Hindlimb muscle (tissue), 1 donor: ENCODE results near the gene UFSP2. TPM values are rescaled to one million over a fixed set of nuclear protein-coding genes. Genes with fewer than 3 reads are reported as not detected.
A peak's percentile ranks its signal among the peaks of the same experiment; 100 is the strongest.

Source experiments
- DNase-seq: peaks from one replicate; pipeline ENCODE4 v3.0.0-alpha.2; 2013
- polyA plus RNA-seq: library from polyadenylated mRNA; unstranded; fragments of 120-200 nt; gene quantifications from one replicate; pipeline ENCODE4 v1.2.1, GENCODE V29; 2013; ENCODE audit not compliant: insufficient read length

Gene UFSP2
- polyA plus RNA-seq, 1 donor = 48.8 TPM

DNA sequence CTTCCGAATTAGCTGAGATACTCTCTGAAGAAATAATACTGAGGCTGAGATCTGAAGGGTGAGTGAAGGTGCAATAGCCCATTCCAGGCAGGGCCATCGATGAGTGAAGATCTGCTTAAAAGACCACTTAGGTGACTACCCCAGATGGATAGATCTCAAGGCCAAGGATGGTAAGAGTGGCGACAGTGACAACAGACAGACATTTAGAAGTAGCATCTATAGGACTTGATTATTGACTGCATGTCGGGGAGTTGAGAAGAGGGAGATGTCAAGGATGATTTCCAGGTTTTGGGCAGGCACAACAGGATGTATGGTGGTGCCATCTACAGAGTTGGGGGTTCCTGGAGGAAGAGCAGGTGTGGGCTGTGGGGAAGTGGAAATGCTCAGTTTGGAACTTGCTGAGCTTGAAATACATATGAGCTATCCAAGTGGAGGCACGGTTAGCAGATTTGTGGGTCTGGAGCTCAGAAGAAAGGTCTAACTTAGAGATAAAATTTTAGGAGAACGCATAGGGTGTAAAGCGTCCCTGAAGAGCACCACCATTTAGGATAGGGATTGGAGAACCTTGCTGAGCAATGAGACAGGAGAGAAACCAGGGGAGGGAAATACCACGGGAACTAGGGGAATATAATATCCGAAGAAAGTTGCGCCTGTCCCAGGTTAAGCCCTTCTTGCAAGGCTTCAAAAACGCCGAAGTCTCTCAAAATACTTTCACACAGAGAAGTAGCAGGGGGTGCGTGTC, 688 bp downstream of the UFSP2 start:
- DNase-seq = no peak

DNA sequence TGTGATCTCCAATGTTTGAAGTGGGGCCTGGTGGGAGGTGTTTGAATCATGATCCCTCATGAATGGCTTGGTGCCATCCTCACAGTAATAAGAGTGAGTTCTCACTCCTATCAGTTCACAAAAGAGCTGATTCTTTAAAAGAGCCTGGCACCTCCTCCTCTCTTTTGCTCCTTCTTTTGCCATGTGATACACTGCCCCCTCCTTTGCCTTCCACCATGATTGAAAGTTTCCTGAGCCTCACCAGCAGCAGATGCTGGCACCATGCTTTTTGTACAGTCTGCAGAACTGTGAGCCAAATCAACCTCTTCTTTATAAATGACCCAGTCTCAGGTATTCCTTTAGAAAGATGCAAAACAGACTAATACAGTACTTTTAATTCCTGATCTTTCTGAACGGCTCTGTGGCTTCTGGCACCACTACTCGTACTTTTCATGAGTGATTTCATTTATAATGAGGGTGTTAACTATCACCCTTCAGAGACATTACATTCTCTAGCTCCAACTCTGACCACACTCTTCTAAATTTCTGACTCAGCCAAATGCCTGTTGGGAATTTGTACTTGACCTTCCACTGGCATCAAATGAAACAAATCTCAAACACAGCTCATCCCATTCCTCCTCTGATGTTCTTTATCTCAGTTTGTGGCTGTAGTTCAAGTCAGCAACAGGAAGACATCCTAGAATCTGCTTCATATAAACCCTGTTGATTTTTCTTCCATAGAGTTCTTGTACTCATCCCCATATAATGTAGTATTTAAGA, 4.2 kb downstream of the UFSP2 start:
- no peak for DNase-seq

- DNase-seq = no peak
Observed at GRCh38 chr4:185416955-185417354, 8.8 kb downstream of the UFSP2 start.

GRCh38 chr4:185412412-185412811, 13.4 kb downstream of the UFSP2 start:
- no peak for DNase-seq

DNA sequence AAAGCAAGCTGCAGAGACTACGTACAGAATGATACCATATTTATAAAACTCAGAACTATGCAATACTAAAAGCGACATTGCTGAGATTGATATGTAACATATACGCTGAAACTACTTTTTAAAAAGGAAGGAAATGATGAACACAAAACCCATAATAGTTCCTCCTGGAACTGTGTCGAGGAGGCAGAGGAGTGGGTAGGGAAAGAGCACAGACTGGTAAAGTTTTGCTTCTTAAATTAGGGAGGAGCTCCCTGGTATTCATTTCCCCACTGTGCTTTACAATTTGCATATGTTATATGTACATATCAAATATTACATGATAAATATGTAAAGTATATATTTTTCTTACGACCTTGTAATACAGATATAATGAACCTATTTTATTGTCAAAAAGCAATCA, 13.9 kb downstream of the UFSP2 start:
- no peak for DNase-seq

DNA sequence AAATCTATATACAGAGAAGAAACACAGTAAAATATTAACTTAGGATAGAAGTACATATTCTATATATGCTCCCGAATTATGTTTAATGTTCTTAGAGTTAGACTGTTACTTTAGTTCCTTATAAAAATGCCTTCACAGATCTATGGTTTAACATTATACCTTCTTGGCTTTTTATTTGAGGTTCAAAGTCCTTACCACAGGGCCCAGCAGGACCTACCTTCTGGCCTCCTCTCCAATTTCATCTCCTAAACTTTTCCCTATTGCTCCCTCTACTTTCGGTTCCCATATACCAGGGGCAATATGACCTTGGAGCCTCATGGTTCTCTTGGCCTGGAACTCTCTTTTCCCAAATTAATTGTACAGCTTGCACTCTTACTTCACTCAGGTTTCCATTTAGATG, 17.3 kb downstream of the UFSP2 start:
- DNase-seq = no peak

DNA sequence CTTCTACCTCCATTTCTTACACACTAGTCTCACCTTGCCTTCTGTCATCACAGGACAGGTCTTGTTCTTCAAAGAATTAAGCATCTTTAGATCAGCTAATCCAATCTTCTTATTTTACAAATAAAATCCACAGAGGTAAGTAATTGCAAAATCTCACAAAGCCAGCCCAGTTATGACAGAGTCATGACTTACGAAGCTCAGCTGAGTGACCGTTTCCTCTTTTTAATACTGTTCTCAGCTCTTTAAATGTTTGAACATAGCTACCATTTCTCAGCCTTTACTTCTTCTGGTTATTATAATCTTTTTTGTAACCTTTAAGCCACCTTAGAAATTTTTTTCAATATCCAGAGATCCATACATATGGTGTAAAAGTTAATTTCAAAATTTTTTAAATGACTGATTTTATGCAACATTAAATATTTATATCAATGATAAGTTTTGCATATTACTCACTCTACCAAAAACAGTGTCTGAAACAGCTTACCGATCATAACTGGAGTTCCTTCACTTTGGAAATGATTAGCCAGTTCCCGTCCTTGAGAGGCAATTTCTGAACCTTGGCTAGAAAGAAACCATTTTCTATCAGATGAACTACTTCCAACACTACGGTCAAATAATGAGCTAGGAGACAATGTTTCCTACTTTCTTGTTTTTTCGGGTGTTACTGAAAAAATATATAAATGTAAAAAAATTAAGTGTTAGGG, 20.3 kb downstream of the UFSP2 start:
- DNase-seq = no peak

DNA sequence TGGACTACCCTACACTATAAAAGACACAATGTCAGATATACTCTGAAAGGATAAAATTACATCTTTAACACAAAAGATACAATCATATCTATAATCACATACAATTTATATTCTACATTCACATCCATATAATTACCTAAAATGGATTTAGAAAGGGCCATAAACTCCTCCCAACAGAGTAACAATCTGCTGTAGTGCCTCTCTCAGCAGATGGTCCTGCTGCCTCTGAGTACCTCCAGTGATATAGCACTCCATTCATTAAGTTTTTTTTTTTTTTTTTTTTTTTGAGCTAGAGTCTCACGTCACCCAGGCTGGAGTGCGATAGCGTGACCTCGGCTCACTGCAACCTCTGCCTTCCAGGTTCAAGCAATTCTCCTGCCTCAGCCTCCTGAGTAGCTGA, 21.7 kb downstream of the UFSP2 start:
- DNase-seq = no peak

GRCh38 chr4:185399466-185399865, 26.3 kb downstream of the UFSP2 start:
- DNase-seq = no peak

- DNase-seq = no peak
Observed at GRCh38 chr4:185398618-185399017, 27.1 kb downstream of the UFSP2 start.

DNA sequence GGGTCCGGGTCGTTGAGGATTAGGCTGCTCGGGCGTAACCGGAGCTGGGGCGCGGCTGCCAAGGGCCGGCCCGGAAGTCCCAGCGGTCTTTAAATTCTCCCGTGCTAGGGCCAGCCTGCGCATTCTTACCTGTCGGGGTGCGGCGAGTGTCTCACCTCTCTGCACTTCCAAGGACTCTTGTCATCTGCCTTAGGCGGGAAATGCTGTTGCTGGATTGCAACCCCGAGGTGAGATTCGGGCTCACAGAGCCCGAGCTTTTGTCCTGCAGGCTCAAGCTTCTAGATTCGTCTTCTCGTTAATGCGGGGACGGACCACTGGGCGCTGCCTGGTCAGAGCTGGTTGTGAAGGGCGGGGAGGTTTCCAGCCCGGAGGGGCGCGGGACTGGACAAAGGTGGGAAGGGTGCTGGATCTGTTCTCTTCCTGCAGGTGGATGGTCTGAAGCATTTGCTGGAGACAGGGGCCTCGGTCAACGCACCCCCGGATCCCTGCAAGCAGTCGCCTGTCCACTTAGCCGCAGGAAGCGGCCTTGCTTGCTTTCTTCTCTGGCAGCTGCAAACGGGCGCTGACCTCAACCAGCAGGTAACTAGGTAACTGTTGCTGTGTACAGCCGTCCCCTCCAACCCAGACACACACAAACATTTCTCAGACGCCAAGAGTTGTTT, 28.9 kb downstream of the UFSP2 start, which contains the start of gene ANKRD37:
Gene ANKRD37, plus strand, starts transcription at position 118 of the 662 bp plus-strand sequence. Its CDS starts 83 bp downstream, at position 201.
- peak; percentile 51 for DNase-seq

GRCh38 chr4:185395956-185396723, 29.6 kb downstream of the UFSP2 start:
- peak; percentile 97 for DNase-seq

DNA sequence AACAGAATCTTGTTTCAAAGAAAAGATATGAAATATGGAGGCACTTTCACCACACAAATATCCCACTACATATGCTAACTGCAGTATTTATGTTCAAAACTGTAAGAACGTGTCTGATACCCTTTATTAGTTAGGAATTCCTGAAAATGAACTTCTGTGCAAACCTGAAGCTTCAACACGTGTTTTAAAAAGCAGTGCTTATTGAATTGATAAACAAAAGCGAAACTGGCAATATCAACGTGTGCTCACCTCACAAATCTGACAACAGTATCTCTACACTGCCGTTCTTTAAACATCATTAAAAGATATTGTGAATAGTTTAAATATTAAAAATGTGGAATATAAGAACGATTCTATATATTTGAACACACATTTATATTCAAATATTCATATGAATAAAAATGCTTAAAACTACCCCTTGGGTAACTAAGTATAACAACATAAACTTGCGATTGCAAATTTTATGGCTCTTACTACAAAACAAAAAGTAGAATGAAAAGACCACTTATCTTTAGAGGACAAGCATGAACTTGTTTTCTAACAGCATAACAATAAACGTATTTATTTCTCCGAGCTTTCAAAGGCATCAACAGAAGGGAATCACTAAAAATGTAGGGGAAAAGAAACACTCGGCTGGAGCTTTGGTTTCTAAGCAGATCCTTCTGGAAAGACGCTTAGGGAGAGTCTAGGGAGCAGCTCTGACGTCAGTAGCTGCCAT, 30.4 kb downstream of the UFSP2 start, which contains the start of gene LRP2BP:
Gene LRP2BP, minus strand, starts transcription at position 687 of the 718 bp plus-strand sequence. CDS start 17,738 bp downstream, outside the sequence.
- peak; percentile 41 for DNase-seq

DNA sequence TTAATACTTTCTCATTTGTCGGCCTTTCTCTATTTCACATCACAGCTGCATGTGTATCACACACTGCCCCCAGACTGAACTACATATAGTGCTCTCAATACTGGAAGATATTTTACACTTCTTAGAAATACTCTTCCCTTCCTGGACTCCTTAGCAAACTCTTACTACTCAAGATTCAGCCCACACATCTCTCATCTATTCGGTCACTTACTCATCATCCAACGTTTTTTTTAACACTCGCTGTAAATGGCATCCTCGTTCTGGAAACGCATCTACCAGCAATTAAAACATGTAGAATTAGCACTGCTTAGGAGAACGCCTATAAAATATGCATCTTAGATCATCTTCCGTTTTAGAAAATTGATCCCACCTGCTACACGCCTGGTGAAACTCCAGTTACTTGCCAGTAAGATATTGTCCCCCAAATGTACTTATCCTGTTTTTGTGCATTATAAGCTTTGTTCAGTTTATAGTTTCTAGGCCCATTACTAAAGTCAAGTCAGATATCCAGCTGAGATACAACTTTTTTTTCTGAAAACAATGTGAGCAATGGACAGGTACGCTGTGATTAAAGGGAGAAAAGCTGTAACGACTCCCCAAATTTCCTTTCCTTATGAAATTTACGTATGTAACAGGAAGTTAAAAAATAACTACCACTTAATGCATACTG, 31.1 kb downstream of the UFSP2 start:
- DNase-seq = peak; percentile 38

- DNase-seq = no peak
Observed at GRCh38 chr4:185392156-185392555, 33.6 kb downstream of the UFSP2 start.

GRCh38 chr4:185390941-185391340, 34.8 kb downstream of the UFSP2 start:
- DNase-seq = no peak

DNA sequence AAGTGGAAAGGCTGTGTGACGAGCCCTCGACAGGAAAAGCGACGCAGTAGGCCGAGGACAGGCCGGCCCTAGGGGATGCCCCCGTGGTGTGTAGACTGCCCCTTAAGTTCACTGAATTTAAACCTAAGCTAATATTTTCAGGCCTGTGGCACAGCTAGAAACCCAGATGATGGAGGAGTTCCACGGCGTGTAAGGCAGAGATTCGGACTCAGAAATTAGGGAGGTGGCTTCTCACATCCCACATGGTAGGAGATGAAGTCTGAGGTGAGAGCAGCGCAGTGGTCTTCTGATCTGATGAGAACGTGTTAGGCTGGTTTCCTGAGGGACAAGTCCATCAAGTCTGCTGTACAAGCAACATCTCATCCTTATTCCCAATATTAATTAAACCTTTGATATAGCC, 37.8 kb downstream of the UFSP2 start:
- DNase-seq = no peak

DNA sequence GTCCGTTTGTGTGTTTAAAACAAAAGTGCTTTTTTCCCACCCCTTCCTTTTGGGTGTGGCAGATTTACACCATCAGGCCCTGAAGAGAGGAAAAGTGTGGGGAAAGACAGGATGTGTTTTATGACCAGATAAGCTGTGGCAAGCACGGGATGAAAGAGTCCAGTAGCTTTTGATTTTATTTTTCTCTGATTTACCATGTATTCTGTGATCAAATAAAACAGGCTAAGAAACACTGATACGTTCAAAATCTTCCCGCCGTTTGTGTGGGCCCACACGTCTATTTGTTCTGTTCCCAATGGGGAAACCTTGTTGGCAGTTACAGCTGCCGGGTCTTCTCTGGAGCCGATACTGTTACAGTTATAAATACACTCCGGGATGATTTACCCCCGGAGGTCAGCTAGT, 40.8 kb downstream of the UFSP2 start:
- DNase-seq = no peak

- no peak for DNase-seq
Observed at GRCh38 chr4:185384061-185384460, 41.7 kb downstream of the UFSP2 start.

DNA sequence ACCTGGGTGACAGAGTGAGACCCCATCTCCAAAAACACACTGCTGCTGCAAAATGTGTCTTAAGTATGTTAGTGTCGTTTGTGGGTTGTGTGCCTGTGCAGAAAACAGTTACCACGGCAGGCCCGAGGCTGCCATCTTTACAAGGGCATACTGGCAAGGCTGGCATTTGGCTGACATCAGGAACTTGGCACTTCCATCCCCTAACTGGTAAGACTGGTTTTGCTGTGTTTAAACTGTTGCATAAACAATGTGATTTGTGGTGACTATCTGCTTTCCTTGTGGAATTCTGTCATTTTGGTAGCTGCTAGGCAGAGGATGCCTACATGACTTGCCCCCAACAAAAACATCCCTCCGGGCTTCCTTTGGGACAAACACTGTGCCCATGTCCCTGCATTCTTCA, 42.3 kb downstream of the UFSP2 start:
- no peak for DNase-seq

DNA sequence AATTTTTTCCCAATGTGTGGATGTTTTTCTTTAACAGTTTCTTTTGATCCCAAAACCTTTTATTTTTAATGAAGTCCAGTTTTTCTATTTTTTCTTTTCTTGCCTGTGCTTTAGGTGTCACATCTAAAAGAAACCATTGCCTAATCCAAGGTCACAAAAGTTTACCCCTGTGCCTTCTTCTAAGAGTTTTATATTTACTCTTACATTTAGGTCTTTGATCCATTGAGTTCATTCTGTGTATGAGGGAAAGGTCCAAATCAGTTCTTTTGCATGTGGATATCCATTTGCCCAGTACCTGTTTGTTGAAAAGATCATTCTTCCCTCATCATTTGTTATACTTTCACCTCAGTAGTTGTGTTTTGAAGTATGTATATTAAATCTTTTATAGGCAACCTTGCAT, 43.0 kb downstream of the UFSP2 start:
- DNase-seq = no peak
